ENCODE measurements around the gene HEG1. TPM values are rescaled to one million over a fixed set of nuclear protein-coding genes. Genes with fewer than 3 reads are reported as not detected.
A peak's percentile ranks its signal among the peaks of the same experiment; 100 is the strongest.

Gene HEG1
- total RNA-seq, 2 donors from 2014 or later = 202 to 210 TPM

DNA sequence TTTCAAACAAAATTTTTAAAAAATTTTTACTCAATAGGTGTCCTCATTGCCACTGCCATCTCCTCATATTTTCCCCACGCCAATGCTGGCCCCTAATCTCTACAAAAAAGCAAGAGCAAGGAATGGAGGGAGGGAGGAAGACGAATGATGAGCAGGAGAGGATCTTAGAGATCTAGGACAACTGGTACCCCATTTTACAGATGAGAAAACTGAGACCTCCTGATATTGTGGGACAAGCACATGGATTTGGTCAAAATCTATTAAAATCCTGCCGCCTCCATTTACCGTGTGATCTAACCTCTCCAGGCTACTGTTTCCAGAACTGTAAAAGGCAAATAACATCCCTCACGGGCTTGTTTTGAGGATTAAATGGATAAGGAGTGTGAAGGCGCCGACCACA, 4.6 kb downstream of the HEG1 start:
- Histone ChIP-seq H3K27ac (peak overlapping the region; percentile 93 to 95), H3K9me3 (no peaks in the 10 kb centered on the region), H3K27me3 (no peaks in the 10 kb centered on the region), H3K36me3 (peaks cover 9% of the 10 kb centered on the region), H3K4me3 (peak overlapping the region in 1 of 2 donors; percentile 87), H3K4me1 (peaks cover 0 to 82% of the 10 kb centered on the region in 2 donors)
- no peak for DNase-seq (ENCODE audit: low spot score)
- TF ChIP-seq, protein P1, sequence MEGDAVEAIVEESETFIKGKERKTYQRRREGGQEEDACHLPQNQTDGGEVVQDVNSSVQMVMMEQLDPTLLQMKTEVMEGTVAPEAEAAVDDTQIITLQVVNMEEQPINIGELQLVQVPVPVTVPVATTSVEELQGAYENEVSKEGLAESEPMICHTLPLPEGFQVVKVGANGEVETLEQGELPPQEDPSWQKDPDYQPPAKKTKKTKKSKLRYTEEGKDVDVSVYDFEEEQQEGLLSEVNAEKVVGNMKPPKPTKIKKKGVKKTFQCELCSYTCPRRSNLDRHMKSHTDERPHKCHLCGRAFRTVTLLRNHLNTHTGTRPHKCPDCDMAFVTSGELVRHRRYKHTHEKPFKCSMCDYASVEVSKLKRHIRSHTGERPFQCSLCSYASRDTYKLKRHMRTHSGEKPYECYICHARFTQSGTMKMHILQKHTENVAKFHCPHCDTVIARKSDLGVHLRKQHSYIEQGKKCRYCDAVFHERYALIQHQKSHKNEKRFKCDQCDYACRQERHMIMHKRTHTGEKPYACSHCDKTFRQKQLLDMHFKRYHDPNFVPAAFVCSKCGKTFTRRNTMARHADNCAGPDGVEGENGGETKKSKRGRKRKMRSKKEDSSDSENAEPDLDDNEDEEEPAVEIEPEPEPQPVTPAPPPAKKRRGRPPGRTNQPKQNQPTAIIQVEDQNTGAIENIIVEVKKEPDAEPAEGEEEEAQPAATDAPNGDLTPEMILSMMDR (IDR thresholded peaks at IDR 0.05) = no peak

- Histone ChIP-seq H3K9me3 (no peaks in the 10 kb centered on the region), H3K36me3 (peaks cover 9% of the 10 kb centered on the region), H3K27me3 (no peaks in the 10 kb centered on the region), H3K4me1 (peaks cover 0 to 86% of the 10 kb centered on the region in 2 donors), H3K4me3 (no peak overlapping the region), H3K27ac (peak overlapping the region in 1 of 2 donors; percentile 95)
- TF ChIP-seq, protein P1 (IDR thresholded peaks at IDR 0.05) = no peak
- no peak for DNase-seq (ENCODE audit: low spot score)
Measured at GRCh38 chr3:125050488-125051090, 5.2 kb downstream of the HEG1 start.

GRCh38 chr3:125048282-125048681, 7.5 kb downstream of the HEG1 start:
- H3K36me3 ChIP-seq = peaks cover 9% of the 10 kb centered on the region
- no peaks in the 10 kb centered on the region for H3K27me3 ChIP-seq
- peak overlapping the region; percentile 40 to 45 for H3K27ac ChIP-seq
- no peak overlapping the region for H3K4me3 ChIP-seq
- DNase-seq (ENCODE audit: low spot score) = no peak
- H3K4me1 ChIP-seq = peaks cover 0 to 99% of the 10 kb centered on the region in 2 donors
- no peaks in the 10 kb centered on the region for H3K9me3 ChIP-seq
- TF ChIP-seq, protein P1 (IDR thresholded peaks at IDR 0.05) = no peak

- Histone ChIP-seq H3K27me3 (no peaks in the 10 kb centered on the region), H3K36me3 (peaks cover 9% of the 10 kb centered on the region), H3K4me1 (peaks cover 0 to 99% of the 10 kb centered on the region in 2 donors), H3K9me3 (no peaks in the 10 kb centered on the region), H3K4me3 (no peak overlapping the region), H3K27ac (peak overlapping the region in 1 of 2 donors; percentile 92)
- no peak for DNase-seq (ENCODE audit: low spot score)
- TF ChIP-seq, protein P1 (IDR thresholded peaks at IDR 0.05) = no peak
Measured at GRCh38 chr3:125045965-125046364, 9.8 kb downstream of the HEG1 start.

DNA sequence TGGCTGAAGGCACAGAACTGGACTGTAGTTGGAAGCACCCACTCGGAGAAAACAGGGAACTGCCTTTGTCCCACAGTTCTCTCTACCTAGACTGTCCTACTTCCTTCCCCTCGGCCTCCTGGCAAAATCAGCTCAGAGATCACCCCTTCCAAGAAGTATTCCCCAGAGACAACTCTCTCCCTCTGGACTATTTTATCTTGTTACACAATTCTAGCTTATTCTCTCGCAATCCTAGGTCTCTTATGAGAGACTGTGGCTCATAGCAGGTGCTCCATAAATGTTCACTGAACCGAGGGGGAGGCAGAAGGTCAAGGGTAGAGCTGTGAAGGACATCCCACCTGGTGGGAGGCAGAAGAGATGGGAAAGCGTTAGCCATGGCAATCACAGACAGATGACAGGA, 10.6 kb downstream of the HEG1 start:
- peaks cover 9% of the 10 kb centered on the region for H3K36me3 ChIP-seq
- no peaks in the 10 kb centered on the region for H3K9me3 ChIP-seq
- H3K27me3 ChIP-seq = no peaks in the 10 kb centered on the region
- H3K27ac ChIP-seq = peak overlapping the region; percentile 74 to 92
- H3K4me1 ChIP-seq = peaks cover 0 to 99% of the 10 kb centered on the region in 2 donors
- no peak overlapping the region for H3K4me3 ChIP-seq
- DNase-seq (ENCODE audit: low spot score) = no peak
- TF ChIP-seq, protein P1 (IDR thresholded peaks at IDR 0.05) = no peak

All from right atrium auricular region (tissue), 2 donors.